ENCODE results near the gene CMKLR1. TPM values are rescaled to one million over a fixed set of nuclear protein-coding genes. Genes with fewer than 3 reads are reported as not detected.

CMKLR1 gene
- total and polyA plus RNA-seq, 9 of the 15 experiments (the other 6 are each of a cell fraction or from before 2014, with no cell fraction given) = 0.11 to 1.4 (median 0.20) TPM

- WGBS (ENCODE audit: insufficient coverage, low coverage, missing lambda C conversion rate) = 0% methylated on average over 1 of the region's 1 CpG
- Histone ChIP-seq H3K4me3 (no peak overlapping the region), H3K9me1 (ENCODE audit: control insufficient read depth, insufficient read depth, low read length) (no peaks in the 10 kb centered on the region), H3K9me3 (replicated peaks; ENCODE audit: control insufficient read depth, insufficient read depth, low read depth, low read length) (no peaks in the 10 kb centered on the region), H3K27ac (ENCODE audit: extremely low read depth, low read depth, low read length) (no peak overlapping the region), H4K20me1 (replicated peaks; ENCODE audit: control insufficient read depth, insufficient read depth, low read length) (no peaks in the 10 kb centered on the region), H3K9ac (ENCODE audit: insufficient read depth in 1 of 2, low read depth in 2 of 2, low read length in 2 of 2) (no peak overlapping the region), H3K27me3 (ENCODE audit: control insufficient read depth in 2 of 2, insufficient read depth in 2 of 2, low read length in 2 of 2) (peaks cover 2 to 15% of the 10 kb centered on the region in 2 experiments; a peak in 4 of 5 replicates), H3K36me3 (ENCODE audit: control insufficient read depth, insufficient read depth, low read length) (no peaks in the 10 kb centered on the region), H3K4me1 (replicated peaks in 1 of 2; ENCODE audit: control insufficient read depth in 2 of 2, insufficient read depth in 2 of 2, low read length in 2 of 2) (no peaks in the 10 kb centered on the region; a peak in 1 of 5 replicates), H3K79me2 (ENCODE audit: control insufficient read depth, insufficient read depth, low read length) (no peaks in the 10 kb centered on the region), H3K4me2 (ENCODE audit: insufficient read depth, low read length) (no peak overlapping the region), H2AFZ (ENCODE audit: low read depth, low read length) (no peak overlapping the region)
- ATAC-seq (no peak), FAIRE-seq (no peak), DNase-seq (ENCODE audit: extremely low read depth in 1 of 4, low spot score in 3 of 4) (peak in 3 of 4 experiments; percentile 8 to 49 (median 38))
- intact Hi-C loops (cut with micrococcal nuclease) = no loop called here
- in situ Hi-C loops (cut with MboI) = no loop called here
- ChIA-PET CTCF (ENCODE audit: low intra/inter-chr PET ratio) (interaction anchor here (0.6 kb wide), 1 partner anchor 62 kb away, joined by 3 read pairs; no protein-coding TSS in a partner anchor), POLR2A (no interaction called here)
- BruUV-seq (replicated peaks) = no TSS peak
- TF ChIP-seq ZBTB8A (IDR thresholded peaks at IDR 0.05; ENCODE audit: partially characterized antibody) (no peak), HNRNPK (IDR thresholded peaks at IDR 0.05; ENCODE audit: low read depth, low read length, poor library complexity, severe bottlenecking) (no peak), DDX20 (tag; IDR thresholded peaks at IDR 0.05; ENCODE audit: low read depth) (no peak), ZNF707 (CRISPR knock-in tag; conservative IDR thresholded peaks at IDR 0.05) (no peak), BCOR (IDR thresholded peaks at IDR 0.05) (no peak), XRCC5 (IDR thresholded peaks at IDR 0.05; ENCODE audit: low read depth, low read length) (no peak), MCM5 (IDR thresholded peaks at IDR 0.05; ENCODE audit: low read depth) (no peak), KAT7 (CRISPR knock-in tag; IDR thresholded peaks at IDR 0.05; ENCODE audit: borderline replicate concordance) (no peak), HSF4 (CRISPR knock-in tag; IDR thresholded peaks at IDR 0.05; ENCODE audit: borderline replicate concordance) (no peak), ZNF717 (CRISPR knock-in tag; IDR thresholded peaks at IDR 0.05) (no peak), BRF1 (IDR thresholded peaks at IDR 0.05; ENCODE audit: borderline replicate concordance, extremely low read depth, insufficient read length) (no peak), JUN (IDR thresholded peaks at IDR 0.05; ENCODE audit: borderline replicate concordance, low read depth, low read length) (no peak), JUN (CRISPR knock-in tag; IDR thresholded peaks at IDR 0.05; ENCODE audit: borderline replicate concordance) (no peak), RAD21 (CRISPR knock-in tag; conservative IDR thresholded peaks at IDR 0.05 in 1 of 2, IDR thresholded peaks at IDR 0.05 in 1 of 2) (peak in 1 of 2 experiments; percentile 51; a peak in 2 of 4 replicates), TFE3 (CRISPR knock-in tag; IDR thresholded peaks at IDR 0.05) (no peak), ZC3H11A (IDR thresholded peaks at IDR 0.05; ENCODE audit: low read depth, low read length) (no peak)
- TF ChIP-seq, protein P1, sequence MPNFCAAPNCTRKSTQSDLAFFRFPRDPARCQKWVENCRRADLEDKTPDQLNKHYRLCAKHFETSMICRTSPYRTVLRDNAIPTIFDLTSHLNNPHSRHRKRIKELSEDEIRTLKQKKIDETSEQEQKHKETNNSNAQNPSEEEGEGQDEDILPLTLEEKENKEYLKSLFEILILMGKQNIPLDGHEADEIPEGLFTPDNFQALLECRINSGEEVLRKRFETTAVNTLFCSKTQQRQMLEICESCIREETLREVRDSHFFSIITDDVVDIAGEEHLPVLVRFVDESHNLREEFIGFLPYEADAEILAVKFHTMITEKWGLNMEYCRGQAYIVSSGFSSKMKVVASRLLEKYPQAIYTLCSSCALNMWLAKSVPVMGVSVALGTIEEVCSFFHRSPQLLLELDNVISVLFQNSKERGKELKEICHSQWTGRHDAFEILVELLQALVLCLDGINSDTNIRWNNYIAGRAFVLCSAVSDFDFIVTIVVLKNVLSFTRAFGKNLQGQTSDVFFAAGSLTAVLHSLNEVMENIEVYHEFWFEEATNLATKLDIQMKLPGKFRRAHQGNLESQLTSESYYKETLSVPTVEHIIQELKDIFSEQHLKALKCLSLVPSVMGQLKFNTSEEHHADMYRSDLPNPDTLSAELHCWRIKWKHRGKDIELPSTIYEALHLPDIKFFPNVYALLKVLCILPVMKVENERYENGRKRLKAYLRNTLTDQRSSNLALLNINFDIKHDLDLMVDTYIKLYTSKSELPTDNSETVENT (CRISPR knock-in tag; IDR thresholded peaks at IDR 0.05) = no peak
Measured at GRCh38 chr12:108373111-108373510, 34.0 kb upstream of the CMKLR1 start.

All from K562 (cell line).